ENCODE results near the gene KCNK5. TPM values are rescaled to one million over a fixed set of nuclear protein-coding genes. Genes with fewer than 3 reads are reported as not detected.

The KCNK5 gene
- polyA plus RNA-seq (2013, experiment 1 of 2): 19.2 TPM
- polyA plus RNA-seq (2013, experiment 2 of 2): 20.2 TPM

GRCh38 chr6:39228992-39229767 lies at the start of gene KCNK5:
Gene KCNK5, minus strand, starts transcription at chr6:39229475. Its CDS starts 364 bp downstream, at chr6:39229111.
- peak within 1 kb of the TSS; percentile 59; the same call in 1 of the 2 replicates for H3K27ac ChIP-seq (ENCODE audit: low read depth, low read length)
- H3K36me3 ChIP-seq (ENCODE audit: insufficient read depth, low read length): peaks cover 6% of the 10 kb centered on the region; the same call in 1 of the 2 replicates
- H3K27me3 ChIP-seq (ENCODE audit: insufficient read depth, low read length): peaks cover 17% of the 10 kb centered on the region; the same call in 1 of the 2 replicates
- H3K9me3 ChIP-seq (ENCODE audit: insufficient read depth, low read depth, low read length): no peaks in the 10 kb centered on the region
- 1% methylated on average over 73 of the region's 73 CpGs for WGBS
- H3K4me1 ChIP-seq (ENCODE audit: insufficient read depth, low read length): peaks cover 65% of the 10 kb centered on the region
- H3K4me3 ChIP-seq (ENCODE audit: low read length): peak within 1 kb of the TSS; percentile 69
- H3K9ac ChIP-seq (ENCODE audit: low read depth, low read length): peak within 1 kb of the TSS; percentile 81

GRCh38 chr6:39276379-39276995 lies 47.2 kb upstream of the KCNK5 start:
- Histone ChIP-seq H3K4me1 (ENCODE audit: insufficient read depth, low read length) (peaks cover 17% of the 10 kb centered on the region), H3K27me3 (ENCODE audit: insufficient read depth, low read length) (no peaks in the 10 kb centered on the region), H3K36me3 (ENCODE audit: insufficient read depth, low read length) (no peaks in the 10 kb centered on the region), H3K4me3 (ENCODE audit: low read length) (no peak overlapping the region), H3K9me3 (ENCODE audit: insufficient read depth, low read depth, low read length) (no peaks in the 10 kb centered on the region), H3K27ac (ENCODE audit: low read depth, low read length) (no peak overlapping the region), H3K9ac (ENCODE audit: low read depth, low read length) (no peak overlapping the region)
- WGBS: 97% methylated on average over 2 of the region's 3 CpGs

GRCh38 chr6:39274903-39275302 lies 45.6 kb upstream of the KCNK5 start:
- H3K4me3 ChIP-seq (ENCODE audit: low read length): no peak overlapping the region
- no peaks in the 10 kb centered on the region for H3K9me3 ChIP-seq (ENCODE audit: insufficient read depth, low read depth, low read length)
- H3K27ac ChIP-seq (ENCODE audit: low read depth, low read length): no peak overlapping the region
- no peak overlapping the region for H3K9ac ChIP-seq (ENCODE audit: low read depth, low read length)
- H3K36me3 ChIP-seq (ENCODE audit: insufficient read depth, low read length): no peaks in the 10 kb centered on the region
- WGBS: 96% methylated on average over 3 of the region's 3 CpGs
- no peaks in the 10 kb centered on the region for H3K27me3 ChIP-seq (ENCODE audit: insufficient read depth, low read length)
- H3K4me1 ChIP-seq (ENCODE audit: insufficient read depth, low read length): peaks cover 17% of the 10 kb centered on the region

- WGBS: 68% methylated on average over 4 of the region's 4 CpGs
Measured at GRCh38 chr6:39274471-39274870, 45.2 kb upstream of the KCNK5 start.

GRCh38 chr6:39273406-39273821 lies 44.1 kb upstream of the KCNK5 start:
- Histone ChIP-seq H3K36me3 (ENCODE audit: insufficient read depth, low read length) (no peaks in the 10 kb centered on the region), H3K4me3 (ENCODE audit: low read length) (no peak overlapping the region), H3K27me3 (ENCODE audit: insufficient read depth, low read length) (no peaks in the 10 kb centered on the region), H3K9ac (ENCODE audit: low read depth, low read length) (no peak overlapping the region), H3K4me1 (ENCODE audit: insufficient read depth, low read length) (peaks cover 21% of the 10 kb centered on the region), H3K27ac (ENCODE audit: low read depth, low read length) (no peak overlapping the region), H3K9me3 (ENCODE audit: insufficient read depth, low read depth, low read length) (no peaks in the 10 kb centered on the region)
- WGBS: 33% methylated on average over 6 of the region's 6 CpGs

More at GRCh38 chr6:39274471-39274870, 45.2 kb upstream of the KCNK5 start:
- Histone ChIP-seq H3K36me3 (ENCODE audit: insufficient read depth, low read length) (no peaks in the 10 kb centered on the region), H3K4me1 (ENCODE audit: insufficient read depth, low read length) (peaks cover 17% of the 10 kb centered on the region), H3K9ac (ENCODE audit: low read depth, low read length) (no peak overlapping the region), H3K27ac (ENCODE audit: low read depth, low read length) (no peak overlapping the region), H3K9me3 (ENCODE audit: insufficient read depth, low read depth, low read length) (no peaks in the 10 kb centered on the region), H3K4me3 (ENCODE audit: low read length) (no peak overlapping the region), H3K27me3 (ENCODE audit: insufficient read depth, low read length) (no peaks in the 10 kb centered on the region)

- WGBS: 100% methylated on average over 1 of the region's 1 CpG
- no peak overlapping the region for H3K27ac ChIP-seq (ENCODE audit: low read depth, low read length)
- H3K4me3 ChIP-seq (ENCODE audit: low read length): no peak overlapping the region
- H3K27me3 ChIP-seq (ENCODE audit: insufficient read depth, low read length): no peaks in the 10 kb centered on the region
- H3K9me3 ChIP-seq (ENCODE audit: insufficient read depth, low read depth, low read length): no peaks in the 10 kb centered on the region
- H3K36me3 ChIP-seq (ENCODE audit: insufficient read depth, low read length): no peaks in the 10 kb centered on the region
- H3K9ac ChIP-seq (ENCODE audit: low read depth, low read length): no peak overlapping the region
- H3K4me1 ChIP-seq (ENCODE audit: insufficient read depth, low read length): peaks cover 21% of the 10 kb centered on the region
Measured at GRCh38 chr6:39269961-39270360, 40.7 kb upstream of the KCNK5 start.

GRCh38 chr6:39268721-39269120 lies 39.4 kb upstream of the KCNK5 start:
- H3K27me3 ChIP-seq (ENCODE audit: insufficient read depth, low read length): no peaks in the 10 kb centered on the region
- no peak overlapping the region for H3K27ac ChIP-seq (ENCODE audit: low read depth, low read length)
- H3K9me3 ChIP-seq (ENCODE audit: insufficient read depth, low read depth, low read length): no peaks in the 10 kb centered on the region
- WGBS: 70% methylated on average over 3 of the region's 3 CpGs
- H3K9ac ChIP-seq (ENCODE audit: low read depth, low read length): no peak overlapping the region
- H3K4me3 ChIP-seq (ENCODE audit: low read length): no peak overlapping the region
- peaks cover 20% of the 10 kb centered on the region for H3K4me1 ChIP-seq (ENCODE audit: insufficient read depth, low read length)
- H3K36me3 ChIP-seq (ENCODE audit: insufficient read depth, low read length): no peaks in the 10 kb centered on the region

GRCh38 chr6:39268171-39268570 lies 38.9 kb upstream of the KCNK5 start:
- Histone ChIP-seq H3K27me3 (ENCODE audit: insufficient read depth, low read length) (no peaks in the 10 kb centered on the region), H3K27ac (ENCODE audit: low read depth, low read length) (no peak overlapping the region), H3K36me3 (ENCODE audit: insufficient read depth, low read length) (no peaks in the 10 kb centered on the region), H3K9me3 (ENCODE audit: insufficient read depth, low read depth, low read length) (no peaks in the 10 kb centered on the region), H3K4me3 (ENCODE audit: low read length) (no peak overlapping the region), H3K9ac (ENCODE audit: low read depth, low read length) (no peak overlapping the region), H3K4me1 (ENCODE audit: insufficient read depth, low read length) (peaks cover 17% of the 10 kb centered on the region)
- WGBS: 92% methylated on average over 5 of the region's 7 CpGs

- H3K9ac ChIP-seq (ENCODE audit: low read depth, low read length): no peak overlapping the region
- no peak overlapping the region for H3K4me3 ChIP-seq (ENCODE audit: low read length)
- H3K4me1 ChIP-seq (ENCODE audit: insufficient read depth, low read length): peaks cover 20% of the 10 kb centered on the region
- no peak overlapping the region for H3K27ac ChIP-seq (ENCODE audit: low read depth, low read length)
- H3K9me3 ChIP-seq (ENCODE audit: insufficient read depth, low read depth, low read length): no peaks in the 10 kb centered on the region
- no peaks in the 10 kb centered on the region for H3K27me3 ChIP-seq (ENCODE audit: insufficient read depth, low read length)
- 90% methylated on average over 5 of the region's 5 CpGs for WGBS
- no peaks in the 10 kb centered on the region for H3K36me3 ChIP-seq (ENCODE audit: insufficient read depth, low read length)
Measured at GRCh38 chr6:39266782-39267355, 37.6 kb upstream of the KCNK5 start.

- no peak overlapping the region for H3K4me3 ChIP-seq (ENCODE audit: low read length)
- WGBS: 100% methylated on average over 1 of the region's 2 CpGs
- no peak overlapping the region for H3K9ac ChIP-seq (ENCODE audit: low read depth, low read length)
- H3K27ac ChIP-seq (ENCODE audit: low read depth, low read length): no peak overlapping the region
- no peaks in the 10 kb centered on the region for H3K36me3 ChIP-seq (ENCODE audit: insufficient read depth, low read length)
- H3K4me1 ChIP-seq (ENCODE audit: insufficient read depth, low read length): peaks cover 20% of the 10 kb centered on the region
- no peaks in the 10 kb centered on the region for H3K27me3 ChIP-seq (ENCODE audit: insufficient read depth, low read length)
- H3K9me3 ChIP-seq (ENCODE audit: insufficient read depth, low read depth, low read length): no peaks in the 10 kb centered on the region
Measured at GRCh38 chr6:39266375-39266774, 37.1 kb upstream of the KCNK5 start.

Measured in HUES64 (cell line).